ENCODE data around the gene PPP3R1. TPM values are rescaled to one million over a fixed set of nuclear protein-coding genes. Genes with fewer than 3 reads are reported as not detected.

PPP3R1 gene
- total RNA-seq, 4 donors from 2014 or later: 23.8 to 31.6 (median 29.9) TPM

DNA sequence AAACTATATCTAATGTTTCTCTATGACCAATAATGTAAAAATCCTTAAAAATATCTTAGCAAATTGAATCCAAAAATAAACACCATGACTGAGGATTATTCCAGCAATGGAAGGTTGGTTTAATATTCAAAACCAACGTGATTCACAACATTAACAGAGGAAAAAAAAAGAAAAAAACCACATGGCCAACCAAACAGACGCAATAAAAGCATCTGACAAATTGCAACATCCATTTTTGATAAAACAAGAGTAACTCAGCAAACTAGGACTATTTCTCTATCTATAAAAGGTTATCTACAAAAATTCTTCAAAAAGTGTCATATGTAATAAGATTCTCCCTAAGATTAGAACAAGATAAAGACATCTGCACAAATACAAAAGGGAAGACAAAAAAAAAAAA lies 28.9 kb downstream of the PPP3R1 start:
- Histone ChIP-seq H3K27ac (no peak overlapping the region), H3K4me1 (peaks cover 5 to 83% (median 19%) of the 10 kb centered on the region in 3 donors), H3K9me3 (no peaks in the 10 kb centered on the region), H3K27me3 (no peaks in the 10 kb centered on the region), H3K36me3 (no peaks in the 10 kb centered on the region), H3K4me3 (no peak overlapping the region)
- TF ChIP-seq, protein P1, sequence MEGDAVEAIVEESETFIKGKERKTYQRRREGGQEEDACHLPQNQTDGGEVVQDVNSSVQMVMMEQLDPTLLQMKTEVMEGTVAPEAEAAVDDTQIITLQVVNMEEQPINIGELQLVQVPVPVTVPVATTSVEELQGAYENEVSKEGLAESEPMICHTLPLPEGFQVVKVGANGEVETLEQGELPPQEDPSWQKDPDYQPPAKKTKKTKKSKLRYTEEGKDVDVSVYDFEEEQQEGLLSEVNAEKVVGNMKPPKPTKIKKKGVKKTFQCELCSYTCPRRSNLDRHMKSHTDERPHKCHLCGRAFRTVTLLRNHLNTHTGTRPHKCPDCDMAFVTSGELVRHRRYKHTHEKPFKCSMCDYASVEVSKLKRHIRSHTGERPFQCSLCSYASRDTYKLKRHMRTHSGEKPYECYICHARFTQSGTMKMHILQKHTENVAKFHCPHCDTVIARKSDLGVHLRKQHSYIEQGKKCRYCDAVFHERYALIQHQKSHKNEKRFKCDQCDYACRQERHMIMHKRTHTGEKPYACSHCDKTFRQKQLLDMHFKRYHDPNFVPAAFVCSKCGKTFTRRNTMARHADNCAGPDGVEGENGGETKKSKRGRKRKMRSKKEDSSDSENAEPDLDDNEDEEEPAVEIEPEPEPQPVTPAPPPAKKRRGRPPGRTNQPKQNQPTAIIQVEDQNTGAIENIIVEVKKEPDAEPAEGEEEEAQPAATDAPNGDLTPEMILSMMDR (IDR thresholded peaks at IDR 0.05): no peak
- no peak for TF ChIP-seq EP300 (IDR thresholded peaks at IDR 0.05)
- no peak for TF ChIP-seq POLR2AphosphoS5 (IDR thresholded peaks at IDR 0.05)
- TF ChIP-seq POLR2A (IDR thresholded peaks at IDR 0.05): no peak
- WGBS, 2 donors (ENCODE audit: low coverage in 1 of 2): 32 to 52% methylated on average over 2 of the region's 2 CpGs
- no peak for ATAC-seq

DNA sequence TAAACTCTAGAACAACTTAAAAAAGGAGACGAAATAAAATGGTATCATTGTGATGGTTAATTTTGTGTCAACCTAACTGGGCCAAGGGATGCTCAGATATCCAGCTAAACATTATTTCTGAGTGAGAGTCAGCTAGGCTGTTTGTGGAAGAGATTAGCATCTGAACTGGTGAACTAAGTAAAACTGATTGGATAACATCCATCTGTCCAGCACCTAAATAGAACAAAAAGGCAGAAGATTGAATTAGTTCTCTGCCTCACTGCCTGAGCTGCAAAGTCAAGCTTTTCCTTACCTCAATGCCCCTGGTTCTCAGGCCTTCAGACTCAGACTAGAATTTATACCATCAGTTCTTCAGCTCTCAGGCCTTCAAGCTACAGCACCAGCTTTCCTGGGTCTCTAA lies 30.0 kb downstream of the PPP3R1 start:
- H3K9me3 ChIP-seq: no peaks in the 10 kb centered on the region
- H3K27me3 ChIP-seq: no peaks in the 10 kb centered on the region
- no peak for ATAC-seq
- TF ChIP-seq POLR2A (IDR thresholded peaks at IDR 0.05): no peak
- no peaks in the 10 kb centered on the region for H3K36me3 ChIP-seq
- H3K4me3 ChIP-seq: no peak overlapping the region
- no peak overlapping the region for H3K27ac ChIP-seq
- H3K4me1 ChIP-seq: peaks cover 4 to 84% (median 19%) of the 10 kb centered on the region in 3 donors
- 89 to 92% methylated on average over 1 of the region's 1 CpG for WGBS, 2 donors (ENCODE audit: low coverage in 1 of 2)

DNA sequence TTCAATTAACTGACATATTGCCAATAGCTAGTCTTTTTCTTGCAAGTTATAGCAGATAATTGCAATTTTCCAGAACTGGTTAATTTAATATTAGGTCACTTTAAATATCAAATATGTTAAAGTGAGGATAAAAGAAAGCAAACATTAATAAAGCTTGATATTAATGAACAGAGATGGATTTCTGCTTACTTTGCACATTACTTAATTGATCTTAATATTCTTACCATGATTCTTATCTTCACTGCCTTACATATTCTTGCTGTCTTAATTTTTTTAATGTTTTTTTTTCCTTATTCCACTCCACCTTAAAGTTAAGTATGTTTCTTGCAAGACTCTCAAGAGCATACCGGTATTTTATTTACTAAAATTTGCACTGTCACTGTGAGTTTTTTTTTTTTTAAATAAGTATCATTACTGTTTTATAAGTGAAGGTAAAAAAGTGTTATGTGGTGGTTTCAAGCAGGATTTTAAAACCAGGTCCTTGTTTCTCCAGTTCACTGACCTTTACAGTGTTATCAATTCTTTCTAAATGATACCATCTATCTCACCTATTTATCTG lies 33.9 kb downstream of the PPP3R1 start:
- 0 to 41% methylated on average over 1 of the region's 1 CpG for WGBS, 2 donors (ENCODE audit: low coverage in 1 of 2)
- Histone ChIP-seq H3K27ac (no peak overlapping the region), H3K27me3 (no peaks in the 10 kb centered on the region), H3K36me3 (peaks cover 0 to 8% of the 10 kb centered on the region in 2 donors), H3K9me3 (no peaks in the 10 kb centered on the region), H3K4me1 (peaks cover 9 to 80% (median 25%) of the 10 kb centered on the region in 3 donors), H3K4me3 (no peak overlapping the region)
- ATAC-seq: no peak
- TF ChIP-seq, protein P1 (IDR thresholded peaks at IDR 0.05): no peak
- TF ChIP-seq POLR2A (IDR thresholded peaks at IDR 0.05): no peak
- no peak for TF ChIP-seq EP300 (IDR thresholded peaks at IDR 0.05)

DNA sequence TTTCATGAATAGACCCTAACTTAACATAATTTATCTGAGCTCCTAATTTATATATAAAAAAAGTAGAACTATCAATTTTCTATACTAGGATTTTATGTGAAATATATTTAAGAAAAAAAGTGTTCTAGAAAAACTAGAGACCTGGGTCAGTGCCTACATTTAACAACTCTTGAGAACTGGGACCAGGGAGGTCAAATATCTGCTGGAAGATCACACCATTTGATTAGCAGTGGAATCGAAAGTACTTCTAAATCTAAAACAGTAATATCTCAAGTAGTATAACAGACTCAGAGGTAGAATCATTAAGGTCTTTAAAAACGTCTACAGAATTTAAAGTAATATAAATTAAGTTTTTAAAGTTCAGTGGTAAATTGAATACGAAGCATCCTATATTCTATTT lies 34.6 kb downstream of the PPP3R1 start:
- Histone ChIP-seq H3K27ac (no peak overlapping the region), H3K9me3 (no peaks in the 10 kb centered on the region), H3K36me3 (peaks cover 0 to 8% of the 10 kb centered on the region in 2 donors), H3K4me3 (no peak overlapping the region), H3K27me3 (no peaks in the 10 kb centered on the region), H3K4me1 (peaks cover 9 to 79% (median 25%) of the 10 kb centered on the region in 3 donors)
- TF ChIP-seq POLR2AphosphoS5 (IDR thresholded peaks at IDR 0.05): no peak
- no peak for TF ChIP-seq POLR2A (IDR thresholded peaks at IDR 0.05)
- TF ChIP-seq EP300 (IDR thresholded peaks at IDR 0.05): no peak
- TF ChIP-seq, protein P1 (IDR thresholded peaks at IDR 0.05): no peak
- WGBS, 2 donors (ENCODE audit: low coverage in 1 of 2): 45 to 50% methylated on average over 3 of the region's 3 CpGs
- no peak for ATAC-seq

DNA sequence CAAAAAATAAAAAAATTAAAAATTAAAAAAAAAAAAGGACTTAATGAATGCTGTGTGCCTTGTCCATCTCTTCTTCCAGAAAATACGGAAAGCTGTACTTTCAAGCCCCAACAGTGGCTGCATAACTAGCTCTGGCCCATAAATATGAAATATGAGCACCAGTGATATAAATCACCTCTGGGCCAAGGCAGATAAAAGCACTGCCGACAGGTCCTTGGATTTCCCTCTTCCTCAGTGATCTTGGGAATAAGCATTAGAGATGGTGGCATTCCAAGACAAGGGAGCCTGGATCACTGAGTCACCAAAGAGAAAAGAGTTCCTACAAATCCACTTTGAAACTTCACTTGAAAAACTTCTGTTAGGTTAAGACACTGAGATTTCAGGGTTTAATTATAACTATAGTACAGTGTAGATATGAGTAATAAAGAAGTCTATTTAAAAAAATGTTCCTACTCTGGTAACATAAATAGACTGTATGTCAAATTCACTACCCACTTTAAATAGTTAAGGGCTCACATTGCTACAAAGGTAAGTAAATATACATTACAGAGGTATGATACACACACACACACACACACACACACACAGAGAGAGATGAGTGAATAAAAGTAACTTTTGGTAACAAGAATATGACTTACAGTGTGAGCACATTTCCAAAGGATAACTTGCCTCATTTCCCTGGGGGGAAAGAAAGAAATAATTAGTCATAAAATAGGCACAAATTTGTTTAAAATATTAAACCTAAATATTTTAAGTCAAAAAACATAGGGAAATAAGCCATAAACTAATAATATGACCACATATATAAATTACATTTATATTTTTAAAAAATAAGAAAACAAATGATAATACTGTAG lies 35.6 kb downstream of the PPP3R1 start:
- Histone ChIP-seq H3K36me3 (peaks cover 0 to 13% of the 10 kb centered on the region in 2 donors), H3K9me3 (no peaks in the 10 kb centered on the region), H3K4me1 (peaks cover 9 to 72% (median 22%) of the 10 kb centered on the region in 3 donors), H3K4me3 (no peak overlapping the region), H3K27me3 (no peaks in the 10 kb centered on the region), H3K27ac (no peak overlapping the region)
- TF ChIP-seq POLR2AphosphoS5 (IDR thresholded peaks at IDR 0.05): no peak
- TF ChIP-seq, protein P1 (IDR thresholded peaks at IDR 0.05): no peak
- TF ChIP-seq EP300 (IDR thresholded peaks at IDR 0.05): no peak
- no peak for TF ChIP-seq POLR2A (IDR thresholded peaks at IDR 0.05)
- ATAC-seq: no peak
- 10 to 27% methylated on average over 2 of the region's 2 CpGs for WGBS, 2 donors (ENCODE audit: low coverage in 1 of 2)
